HEK293 (cell line): ENCODE results near the gene ACTRT2.

Experiments used
- CTCF ChIA-PET: fragments of 350-600 bp; formaldehyde crosslinking; extraction: SDS; loops from one replicate; lab custom pipeline; 2021; ENCODE audit warnings: antibody characterized with exemption; lab: Yijun Ruan, JAX
- POLR2A ChIA-PET: fragments of 300-600 bp; formaldehyde crosslinking; extraction: SDS; loops from one replicate; lab custom pipeline; 2020; ENCODE audit warnings: antibody characterized with exemption, inconsistent platforms; lab: Yijun Ruan, JAX
- H3K27ac ChIP-seq: fragments of 200-500 bp; sonication (Bioruptor generic); 2 replicates; pipeline ENCODE4 v1.5.1; 2014; ENCODE audit warnings: low read depth, low read length, control low read depth, inconsistent platforms; ENCODE audit errors: extremely low read depth
- H3K36me3 ChIP-seq, 2 experiments: fragments of 200-500 bp in 1 of 2; sonication (Bioruptor generic) in 1 of 2; 1 replicate in 1 of 2; 2 replicates in 1 of 2; pipeline ENCODE4 v1.5.1; 2014 to 2017; ENCODE audit warnings: inconsistent platforms in 2 of 2, low read length in 2 of 2; ENCODE audit not compliant: control insufficient read depth in 2 of 2, insufficient read depth in 1 of 2
- H3K4me1 ChIP-seq: fragments of 200-500 bp; sonication (Bioruptor generic); 2 replicates; pipeline ENCODE4 v1.5.1; 2014; ENCODE audit warnings: mild to moderate bottlenecking, low read length, inconsistent platforms; ENCODE audit not compliant: control insufficient read depth, insufficient read depth
- H3K4me3 ChIP-seq: 2 replicates; pipeline ENCODE4 v1.5.1; 2011; ENCODE audit warnings: low read depth, mild to moderate bottlenecking, control low read depth, low read length, moderate library complexity
- H3K9me3 ChIP-seq: fragments of 200-500 bp; sonication (Bioruptor generic); 2 replicates; pipeline ENCODE4 v1.5.1; 2014; ENCODE audit warnings: low read depth, low read length, inconsistent platforms; ENCODE audit not compliant: control insufficient read depth, insufficient read depth
- KLF9 ChIP-seq: fragments of 450-650 bp; formaldehyde crosslinking; IDR thresholded peaks from 2 replicates; pipeline ENCODE4 v1.5.1; 2016; ENCODE audit warnings: missing biosample characterization, missing genetic modification characterization, low read depth
- MEIS1 ChIP-seq: sonication (generic); formaldehyde crosslinking; IDR thresholded peaks from 2 replicates; pipeline ENCODE4 v1.8.1; 2022; ENCODE audit warnings: missing genetic modification reagents, mild to moderate bottlenecking, borderline replicate concordance
- PRDM1 ChIP-seq: fragments of 450-650 bp; formaldehyde crosslinking; IDR thresholded peaks from 2 replicates; pipeline ENCODE4; 2016; ENCODE audit warnings: missing biosample characterization, missing genetic modification characterization
- SCRT1 ChIP-seq: fragments of 450-650 bp; formaldehyde crosslinking; IDR thresholded peaks from 2 replicates; pipeline ENCODE4 v1.5.1; 2016; ENCODE audit warnings: missing biosample characterization, missing genetic modification characterization, borderline replicate concordance
- SETDB1 ChIP-seq: IDR thresholded peaks from one replicate; pipeline ENCODE4 v1.6.1; 2017; ENCODE audit warnings: mild to moderate bottlenecking, low read length, moderate library complexity, mixed read lengths; ENCODE audit not compliant: insufficient read length
- SP3 ChIP-seq: fragments of 450-650 bp; formaldehyde crosslinking; IDR thresholded peaks from 2 replicates; pipeline ENCODE4 v1.5.1; 2016; ENCODE audit warnings: missing biosample characterization, missing genetic modification characterization
- TCF7L2 ChIP-seq: IDR thresholded peaks from 2 replicates; pipeline ENCODE4 v1.6.1; 2011; ENCODE audit warnings: low read depth, mild to moderate bottlenecking, inconsistent platforms, low read length, moderate library complexity, borderline replicate concordance
- YY2 ChIP-seq: fragments of 450-650 bp; formaldehyde crosslinking; IDR thresholded peaks from 2 replicates; pipeline ENCODE4 v1.5.1; 2016; ENCODE audit warnings: missing biosample characterization, missing genetic modification characterization
- ZBTB17 ChIP-seq: fragments of 450-650 bp; formaldehyde crosslinking; IDR thresholded peaks from 2 replicates; pipeline ENCODE4 v1.5.1; 2016; ENCODE audit warnings: missing biosample characterization, missing genetic modification characterization
- ZBTB7A ChIP-seq: fragments of 450-650 bp; formaldehyde crosslinking; IDR thresholded peaks from 2 replicates; pipeline ENCODE4 v1.5.1; 2016; ENCODE audit warnings: low read depth, missing biosample characterization, missing genetic modification characterization
- ZNF121 ChIP-seq: fragments of 450-650 bp; formaldehyde crosslinking; IDR thresholded peaks from 2 replicates; pipeline ENCODE4 v1.5.1; 2016; ENCODE audit warnings: missing biosample characterization, missing genetic modification characterization
- ZNF146 ChIP-seq: fragments of 450-650 bp; formaldehyde crosslinking; IDR thresholded peaks from 2 replicates; pipeline ENCODE4 v1.5.1; 2016; ENCODE audit warnings: missing biosample characterization, missing genetic modification characterization
- ZNF174 ChIP-seq: fragments of 450-650 bp; formaldehyde crosslinking; IDR thresholded peaks from 2 replicates; pipeline ENCODE4 v1.5.0; 2017; ENCODE audit warnings: missing biosample characterization, mild to moderate bottlenecking, missing genetic modification characterization
- ZNF184 ChIP-seq: fragments of 450-650 bp; IDR thresholded peaks from 2 replicates; pipeline ENCODE4 v1.5.1; 2018; ENCODE audit warnings: missing biosample characterization, mild to moderate bottlenecking, missing genetic modification characterization
- ZNF223 ChIP-seq: fragments of 450-650 bp; formaldehyde crosslinking; IDR thresholded peaks from 2 replicates; pipeline ENCODE4 v1.5.1; 2016; ENCODE audit warnings: missing biosample characterization, missing genetic modification characterization
- ZNF335 ChIP-seq: fragments of 450-650 bp; formaldehyde crosslinking; conservative IDR thresholded peaks from 2 replicates; pipeline ENCODE4 v1.5.1; 2016; ENCODE audit warnings: missing biosample characterization, missing genetic modification characterization
- ZNF416 ChIP-seq: fragments of 450-650 bp; formaldehyde crosslinking; IDR thresholded peaks from 2 replicates; pipeline ENCODE4 v1.5.1; 2016; ENCODE audit warnings: missing biosample characterization, missing genetic modification characterization
- ZNF529 ChIP-seq: fragments of 450-650 bp; formaldehyde crosslinking; IDR thresholded peaks from 2 replicates; pipeline ENCODE4 v1.5.1; 2017; ENCODE audit warnings: missing genetic modification characterization, missing biosample characterization; ENCODE audit not compliant: insufficient replicate concordance
- ZNF548 ChIP-seq: fragments of 450-650 bp; formaldehyde crosslinking; IDR thresholded peaks from 2 replicates; pipeline ENCODE4 v1.5.1; 2016; ENCODE audit warnings: missing biosample characterization, missing genetic modification characterization
- ZNF792 ChIP-seq: fragments of 450-650 bp; formaldehyde crosslinking; IDR thresholded peaks from 2 replicates; pipeline ENCODE4 v1.5.1; 2016; ENCODE audit warnings: missing biosample characterization, missing genetic modification characterization
- ZSCAN23 ChIP-seq: fragments of 450-650 bp; formaldehyde crosslinking; IDR thresholded peaks from 2 replicates; pipeline ENCODE4 v1.5.1; 2016; ENCODE audit warnings: missing biosample characterization, missing genetic modification characterization
- TF ChIP-seq, protein P1 (sequence below): fragments of 450-650 bp; formaldehyde crosslinking; IDR thresholded peaks from 2 replicates; pipeline ENCODE4 v1.5.1; 2017; ENCODE audit warnings: missing biosample characterization, missing genetic modification characterization
- TF ChIP-seq, protein P2 (sequence below): fragments of 450-650 bp; formaldehyde crosslinking; IDR thresholded peaks from 2 replicates; pipeline ENCODE4 v1.5.1; 2016; ENCODE audit warnings: missing biosample characterization, missing genetic modification characterization
- TF ChIP-seq, protein P3 (sequence below): fragments of 450-650 bp; formaldehyde crosslinking; IDR thresholded peaks from 2 replicates; pipeline ENCODE4 v1.5.1; 2016; ENCODE audit warnings: missing biosample characterization, missing genetic modification characterization
- TF ChIP-seq, protein P4 (sequence below): fragments of 450-650 bp; formaldehyde crosslinking; IDR thresholded peaks from 2 replicates; pipeline ENCODE4 v1.5.1; 2016; ENCODE audit warnings: missing biosample characterization, missing genetic modification characterization
- TF ChIP-seq, protein P5 (sequence below): fragments of 450-650 bp; formaldehyde crosslinking; IDR thresholded peaks from 2 replicates; pipeline ENCODE4 v1.5.1; 2016; ENCODE audit warnings: missing biosample characterization, missing genetic modification characterization

The ACTRT2 gene

DNA sequence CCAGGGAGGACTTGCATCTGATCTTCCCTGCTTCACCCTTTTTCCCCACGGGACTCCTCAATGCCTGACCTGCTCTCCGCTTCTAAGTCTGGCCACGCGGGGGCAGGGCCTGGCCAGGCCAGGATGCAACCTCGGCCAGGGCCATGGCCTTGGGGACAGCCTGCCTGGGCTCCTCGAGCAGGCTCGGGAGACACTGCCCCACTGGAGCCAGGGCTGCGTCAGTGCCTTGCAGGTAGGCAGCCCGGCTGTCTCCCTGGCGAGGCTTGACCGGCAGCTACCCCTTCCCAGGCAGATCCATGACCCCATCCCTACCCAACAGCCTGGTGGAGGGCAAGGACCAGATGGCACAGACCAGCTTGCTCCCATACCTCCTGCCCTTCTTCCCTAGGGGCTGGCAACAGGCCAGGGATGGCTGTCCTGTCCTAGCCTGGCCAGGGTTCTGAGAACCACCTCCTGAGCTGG lies 45.0 kb downstream of the ACTRT2 start:
- ChIA-PET POLR2A (interaction anchor here (0.7 kb wide), 1 partner anchor 807 kb away, joined by 3 read pairs; no protein-coding TSS in a partner anchor), CTCF (interaction anchor here (0.7 kb wide), 1 partner anchor 35 kb away, joined by 5 read pairs; no protein-coding TSS in a partner anchor)
- Histone ChIP-seq H3K27ac (no peak overlapping the region), H3K36me3 (no peaks in the 10 kb centered on the region), H3K9me3 (no peaks in the 10 kb centered on the region)
- TF ChIP-seq SETDB1 (no peak), ZNF146 (tag by site-specific recombination) (no peak), ZNF174 (tag by site-specific recombination) (no peak), PRDM1 (tag by site-specific recombination) (no peak), ZNF121 (tag by site-specific recombination) (no peak), SCRT1 (tag by site-specific recombination) (no peak), ZBTB17 (tag by site-specific recombination) (no peak), SP3 (no peak), ZNF335 (no peak), MEIS1 (CRISPR knock-in tag) (no peak), TCF7L2 (no peak), ZNF529 (tag by site-specific recombination) (no peak), ZBTB7A (tag by site-specific recombination) (no peak), KLF9 (tag by site-specific recombination) (no peak)
- TF ChIP-seq, protein P1, sequence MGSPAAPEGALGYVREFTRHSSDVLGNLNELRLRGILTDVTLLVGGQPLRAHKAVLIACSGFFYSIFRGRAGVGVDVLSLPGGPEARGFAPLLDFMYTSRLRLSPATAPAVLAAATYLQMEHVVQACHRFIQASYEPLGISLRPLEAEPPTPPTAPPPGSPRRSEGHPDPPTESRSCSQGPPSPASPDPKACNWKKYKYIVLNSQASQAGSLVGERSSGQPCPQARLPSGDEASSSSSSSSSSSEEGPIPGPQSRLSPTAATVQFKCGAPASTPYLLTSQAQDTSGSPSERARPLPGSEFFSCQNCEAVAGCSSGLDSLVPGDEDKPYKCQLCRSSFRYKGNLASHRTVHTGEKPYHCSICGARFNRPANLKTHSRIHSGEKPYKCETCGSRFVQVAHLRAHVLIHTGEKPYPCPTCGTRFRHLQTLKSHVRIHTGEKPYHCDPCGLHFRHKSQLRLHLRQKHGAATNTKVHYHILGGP (tag by site-specific recombination) = no peak
- TF ChIP-seq, protein P2, sequence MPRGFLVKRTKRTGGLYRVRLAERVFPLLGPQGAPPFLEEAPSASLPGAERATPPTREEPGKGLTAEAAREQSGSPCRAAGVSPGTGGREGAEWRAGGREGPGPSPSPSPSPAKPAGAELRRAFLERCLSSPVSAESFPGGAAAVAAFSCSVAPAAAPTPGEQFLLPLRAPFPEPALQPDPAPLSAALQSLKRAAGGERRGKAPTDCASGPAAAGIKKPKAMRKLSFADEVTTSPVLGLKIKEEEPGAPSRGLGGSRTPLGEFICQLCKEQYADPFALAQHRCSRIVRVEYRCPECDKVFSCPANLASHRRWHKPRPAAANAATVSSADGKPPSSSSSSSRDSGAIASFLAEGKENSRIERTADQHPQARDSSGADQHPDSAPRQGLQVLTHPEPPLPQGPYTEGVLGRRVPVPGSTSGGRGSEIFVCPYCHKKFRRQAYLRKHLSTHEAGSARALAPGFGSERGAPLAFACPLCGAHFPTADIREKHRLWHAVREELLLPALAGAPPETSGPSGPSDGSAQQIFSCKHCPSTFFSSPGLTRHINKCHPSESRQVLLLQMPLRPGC = no peak
- TF ChIP-seq, protein P3, sequence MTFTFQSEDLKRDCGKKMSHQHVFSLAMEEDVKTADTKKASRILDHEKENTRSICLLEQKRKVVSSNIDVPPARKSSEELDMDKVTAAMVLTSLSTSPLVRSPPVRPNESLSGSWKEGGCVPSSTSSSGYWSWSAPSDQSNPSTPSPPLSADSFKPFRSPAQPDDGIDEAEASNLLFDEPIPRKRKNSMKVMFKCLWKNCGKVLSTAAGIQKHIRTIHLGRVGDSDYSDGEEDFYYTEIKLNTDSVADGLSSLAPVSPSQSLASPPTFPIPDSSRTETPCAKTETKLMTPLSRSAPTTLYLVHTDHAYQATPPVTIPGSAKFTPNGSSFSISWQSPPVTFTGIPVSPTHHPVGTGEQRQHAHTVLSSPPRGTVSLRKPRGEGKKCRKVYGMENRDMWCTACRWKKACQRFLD = no peak
- TF ChIP-seq, all 188 proteins: peak for 0
- no peaks in the 10 kb centered on the region; the same call in 1 of the 2 replicates for H3K4me1 ChIP-seq
- H3K4me3 ChIP-seq = no peak overlapping the region

DNA sequence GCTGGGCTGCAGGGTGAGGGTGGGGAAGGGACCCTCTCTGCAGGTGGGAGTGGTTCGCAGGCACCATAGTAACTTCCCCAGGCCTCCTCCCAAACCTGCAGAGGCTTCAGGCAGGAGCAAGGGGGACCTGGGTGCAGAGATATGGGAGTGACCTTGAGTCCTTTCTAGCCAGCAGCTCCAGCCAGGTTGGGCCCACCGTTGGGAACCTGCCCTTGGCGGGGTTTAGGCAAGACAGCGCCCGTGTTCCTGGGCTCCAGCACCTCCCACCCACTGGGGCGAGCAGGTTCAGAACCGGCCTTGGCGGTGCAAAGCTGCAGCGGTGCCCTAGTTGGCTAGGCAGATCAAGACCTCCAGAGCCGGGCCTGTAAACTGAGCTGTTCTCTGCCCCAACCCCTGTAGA lies 45.6 kb downstream of the ACTRT2 start:
- Histone ChIP-seq H3K4me1 (no peaks in the 10 kb centered on the region; the same call in 1 of the 2 replicates), H3K27ac (no peak overlapping the region), H3K4me3 (no peak overlapping the region), H3K9me3 (no peaks in the 10 kb centered on the region), H3K36me3 (no peaks in the 10 kb centered on the region)
- ChIA-PET POLR2A (interaction anchor here (0.7 kb wide), 1 partner anchor 808 kb away, joined by 3 read pairs; no protein-coding TSS in a partner anchor), CTCF (interaction anchor here (0.7 kb wide), 1 partner anchor 34 kb away, joined by 5 read pairs; no protein-coding TSS in a partner anchor)
- TF ChIP-seq ZSCAN23 (no peak), ZNF223 (tag by site-specific recombination) (no peak), ZNF792 (tag by site-specific recombination) (no peak), ZNF548 (tag by site-specific recombination) (no peak), YY2 (tag by site-specific recombination) (no peak), ZNF184 (no peak), ZNF416 (tag by site-specific recombination) (no peak)
- TF ChIP-seq, protein P4, sequence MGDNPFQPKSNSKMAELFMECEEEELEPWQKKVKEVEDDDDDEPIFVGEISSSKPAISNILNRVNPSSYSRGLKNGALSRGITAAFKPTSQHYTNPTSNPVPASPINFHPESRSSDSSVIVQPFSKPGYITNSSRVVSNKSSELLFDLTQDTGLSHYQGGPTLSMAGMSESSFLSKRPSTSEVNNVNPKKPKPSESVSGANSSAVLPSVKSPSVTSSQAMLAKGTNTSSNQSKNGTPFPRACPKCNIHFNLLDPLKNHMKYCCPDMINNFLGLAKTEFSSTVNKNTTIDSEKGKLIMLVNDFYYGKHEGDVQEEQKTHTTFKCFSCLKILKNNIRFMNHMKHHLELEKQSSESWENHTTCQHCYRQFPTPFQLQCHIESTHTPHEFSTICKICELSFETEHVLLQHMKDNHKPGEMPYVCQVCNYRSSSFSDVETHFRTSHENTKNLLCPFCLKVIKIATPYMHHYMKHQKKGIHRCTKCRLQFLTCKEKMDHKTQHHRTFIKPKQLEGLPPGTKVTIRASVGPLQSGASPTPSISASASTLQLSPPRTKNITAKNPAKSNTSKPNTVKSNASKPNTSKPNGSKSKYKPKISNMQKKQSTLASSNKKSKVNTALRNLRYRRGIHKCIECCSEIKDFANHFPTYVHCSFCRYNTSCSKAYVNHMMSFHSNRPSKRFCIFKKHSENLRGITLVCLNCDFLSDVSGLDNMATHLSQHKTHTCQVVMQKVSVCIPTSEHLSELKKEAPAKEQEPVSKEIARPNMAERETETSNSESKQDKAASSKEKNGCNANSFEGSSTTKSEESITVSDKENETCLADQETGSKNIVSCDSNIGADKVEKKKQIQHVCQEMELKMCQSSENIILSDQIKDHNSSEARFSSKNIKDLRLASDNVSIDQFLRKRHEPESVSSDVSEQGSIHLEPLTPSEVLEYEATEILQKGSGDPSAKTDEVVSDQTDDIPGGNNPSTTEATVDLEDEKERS (tag by site-specific recombination) = no peak
- TF ChIP-seq, protein P5, sequence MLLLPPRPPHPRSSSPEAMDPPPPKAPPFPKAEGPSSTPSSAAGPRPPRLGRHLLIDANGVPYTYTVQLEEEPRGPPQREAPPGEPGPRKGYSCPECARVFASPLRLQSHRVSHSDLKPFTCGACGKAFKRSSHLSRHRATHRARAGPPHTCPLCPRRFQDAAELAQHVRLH (tag by site-specific recombination) = no peak
